Subcutaneous adipose tissue (tissue), 4 donors: ENCODE data around the gene SRSF1. TPM values are rescaled to one million over a fixed set of nuclear protein-coding genes. Genes with fewer than 3 reads are reported as not detected.

Experiments used
- CTCF ChIP-seq: fragments of 450-650 bp; IDR thresholded peaks from one replicate; pipeline ENCODE4 v1.5.1; 2016; ENCODE audit warnings: low read depth, mild to moderate bottlenecking, control low read depth, antibody characterized with exemption, moderate library complexity
- small RNA-seq: library from RNA; depleted of rRNA; stranded (forward); fragments of <200 nt; gene quantifications from one replicate; pipeline ENCODE3, GENCODE V24; 2016
- total RNA-seq, 4 donors: library from RNA; depleted of rRNA; stranded (reverse); fragments of >200 nt; gene quantifications; one replicate each; pipeline ENCODE4 v1.1.0, GENCODE V29; 2016

The SRSF1 gene
- total RNA-seq, 4 donors from 2014 or later = 115 to 271 (median 142) TPM

- no peak for TF ChIP-seq CTCF
These were observed 49.8 kb downstream of the SRSF1 start for GRCh38 chr17:57957120-57957850.

- TF ChIP-seq CTCF = no peak
These were observed 50.5 kb downstream of the SRSF1 start for GRCh38 chr17:57956291-57957119.

- TF ChIP-seq CTCF = no peak
These were observed 51.7 kb downstream of the SRSF1 start, which contains the start of gene CUEDC1 for GRCh38 chr17:57955183-57955931. TSS of gene CUEDC1 (minus strand) at chr17:57955412. CDS start at chr17:57885564, 69,848 bp downstream.

GRCh38 chr17:57954397-57955182 is 52.5 kb downstream of the SRSF1 start:
- TF ChIP-seq CTCF = no peak

GRCh38 chr17:57953705-57954396 is 53.2 kb downstream of the SRSF1 start:
- no peak for TF ChIP-seq CTCF

Small RNA genes within 50 kb of the gene (small RNA-seq; reads per million reads assigned to genes)
- gene AC015813.4 = not detected

Other genes with a start within 250 kb of the SRSF1 start
- 10 to 100 TPM in 2 of 4 donors, 1 to 10 TPM in 2; 5.9 to 12.1 (median 9.3) TPM for gene MRPS23, start 157.2 kb downstream of the SRSF1 start, total RNA-seq
- gene CUEDC1, start 51.8 kb downstream of the SRSF1 start, total RNA-seq = 10 to 100 TPM; 18.0 to 22.5 (median 21.1) TPM
- gene VEZF1, start 19.0 kb downstream of the SRSF1 start, total RNA-seq = 10 to 100 TPM; 35.0 to 66.8 (median 44.0) TPM
- 10 to 100 TPM; 12.2 to 32.4 (median 17.3) TPM for gene DYNLL2, start 76.2 kb upstream of the SRSF1 start, total RNA-seq
- not detected for gene OR4D1, start 141.1 kb upstream of the SRSF1 start, total RNA-seq
- gene OR4D2, start 159.7 kb upstream of the SRSF1 start, total RNA-seq = not detected
- gene EPX, start 185.5 kb upstream of the SRSF1 start, total RNA-seq = not detected
- 10 to 100 TPM in 2 of 4 donors, 1 to 10 TPM in 2; 6.0 to 14.3 (median 9.6) TPM for gene MKS1, start 212.0 kb upstream of the SRSF1 start, total RNA-seq
- gene LPO, start 231.3 kb upstream of the SRSF1 start, total RNA-seq = not detected